D721Med (cell line): ENCODE data around the gene GRB7.

ENCODE experiments used
- DNase-seq: peaks from one replicate; pipeline ENCODE4 v3.0.0; 2011; ENCODE audit warnings: low spot score; ENCODE audit not compliant: insufficient read length
- FAIRE-seq: peaks from 2 replicates; lab custom pipeline; 2011; peaks lifted over from hg19 to GRCh38; lab: Jason Lieb, UNC
- TF ChIP-seq, protein P1 (sequence below): IDR thresholded peaks from 2 replicates; pipeline ENCODE4 v1.5.1; 2012; ENCODE audit warnings: mild to moderate bottlenecking, control low read depth; ENCODE audit not compliant: insufficient read depth; ENCODE audit errors: missing control alignments

Gene GRB7

DNA sequence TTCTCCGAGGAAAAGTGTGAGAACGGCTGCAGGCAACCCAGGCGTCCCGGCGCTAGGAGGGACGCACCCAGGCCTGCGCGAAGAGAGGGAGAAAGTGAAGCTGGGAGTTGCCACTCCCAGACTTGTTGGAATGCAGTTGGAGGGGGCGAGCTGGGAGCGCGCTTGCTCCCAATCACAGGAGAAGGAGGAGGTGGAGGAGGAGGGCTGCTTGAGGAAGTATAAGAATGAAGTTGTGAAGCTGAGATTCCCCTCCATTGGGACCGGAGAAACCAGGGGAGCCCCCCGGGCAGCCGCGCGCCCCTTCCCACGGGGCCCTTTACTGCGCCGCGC is 38.0 kb upstream of the GRB7 start, which contains the start of gene ERBB2:
Gene ERBB2 (plus strand): TSS at position 247 of the 330 bp plus-strand sequence. CDS start 175 bp downstream, outside the sequence.
- FAIRE-seq: no peak
- no peak for DNase-seq
- TF ChIP-seq, protein P1, sequence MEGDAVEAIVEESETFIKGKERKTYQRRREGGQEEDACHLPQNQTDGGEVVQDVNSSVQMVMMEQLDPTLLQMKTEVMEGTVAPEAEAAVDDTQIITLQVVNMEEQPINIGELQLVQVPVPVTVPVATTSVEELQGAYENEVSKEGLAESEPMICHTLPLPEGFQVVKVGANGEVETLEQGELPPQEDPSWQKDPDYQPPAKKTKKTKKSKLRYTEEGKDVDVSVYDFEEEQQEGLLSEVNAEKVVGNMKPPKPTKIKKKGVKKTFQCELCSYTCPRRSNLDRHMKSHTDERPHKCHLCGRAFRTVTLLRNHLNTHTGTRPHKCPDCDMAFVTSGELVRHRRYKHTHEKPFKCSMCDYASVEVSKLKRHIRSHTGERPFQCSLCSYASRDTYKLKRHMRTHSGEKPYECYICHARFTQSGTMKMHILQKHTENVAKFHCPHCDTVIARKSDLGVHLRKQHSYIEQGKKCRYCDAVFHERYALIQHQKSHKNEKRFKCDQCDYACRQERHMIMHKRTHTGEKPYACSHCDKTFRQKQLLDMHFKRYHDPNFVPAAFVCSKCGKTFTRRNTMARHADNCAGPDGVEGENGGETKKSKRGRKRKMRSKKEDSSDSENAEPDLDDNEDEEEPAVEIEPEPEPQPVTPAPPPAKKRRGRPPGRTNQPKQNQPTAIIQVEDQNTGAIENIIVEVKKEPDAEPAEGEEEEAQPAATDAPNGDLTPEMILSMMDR: no peak

DNA sequence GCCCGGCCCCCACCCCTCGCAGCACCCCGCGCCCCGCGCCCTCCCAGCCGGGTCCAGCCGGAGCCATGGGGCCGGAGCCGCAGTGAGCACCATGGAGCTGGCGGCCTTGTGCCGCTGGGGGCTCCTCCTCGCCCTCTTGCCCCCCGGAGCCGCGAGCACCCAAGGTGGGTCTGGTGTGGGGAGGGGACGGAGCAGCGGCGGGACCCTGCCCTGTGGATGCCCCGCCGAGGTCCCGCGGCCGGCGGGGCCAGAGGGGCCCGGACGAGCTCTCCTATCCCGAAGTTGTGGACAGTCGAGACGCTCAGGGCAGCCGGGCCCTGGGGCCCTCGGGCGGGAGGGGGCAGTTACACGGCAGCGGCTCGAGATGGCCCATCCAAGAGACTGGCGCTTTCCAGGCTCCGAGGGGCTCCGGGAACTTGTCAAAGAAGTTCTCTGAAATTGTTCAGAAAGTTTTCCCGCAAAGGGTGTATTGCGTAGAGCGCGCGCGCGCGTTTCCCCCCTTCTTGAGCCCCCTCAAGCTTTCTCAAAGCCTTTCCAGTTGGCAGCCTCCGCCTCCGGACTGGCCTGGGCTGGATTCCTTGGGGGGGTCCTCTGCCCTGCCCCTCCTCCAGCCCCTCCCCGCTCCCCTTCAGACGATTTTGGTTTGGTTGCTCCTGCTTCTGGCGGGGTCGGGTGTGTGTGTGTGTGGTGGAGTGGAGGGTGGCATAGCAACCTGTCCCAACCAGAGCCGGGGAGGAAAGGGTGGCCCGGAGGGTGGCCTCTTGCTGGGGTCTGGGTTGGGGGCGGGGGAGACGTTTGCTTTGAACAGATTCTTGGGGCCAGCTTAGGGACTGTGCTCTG is 37.4 kb upstream of the GRB7 start:
- FAIRE-seq (no peak), DNase-seq (no peak)
- TF ChIP-seq, protein P1: no peak

DNA sequence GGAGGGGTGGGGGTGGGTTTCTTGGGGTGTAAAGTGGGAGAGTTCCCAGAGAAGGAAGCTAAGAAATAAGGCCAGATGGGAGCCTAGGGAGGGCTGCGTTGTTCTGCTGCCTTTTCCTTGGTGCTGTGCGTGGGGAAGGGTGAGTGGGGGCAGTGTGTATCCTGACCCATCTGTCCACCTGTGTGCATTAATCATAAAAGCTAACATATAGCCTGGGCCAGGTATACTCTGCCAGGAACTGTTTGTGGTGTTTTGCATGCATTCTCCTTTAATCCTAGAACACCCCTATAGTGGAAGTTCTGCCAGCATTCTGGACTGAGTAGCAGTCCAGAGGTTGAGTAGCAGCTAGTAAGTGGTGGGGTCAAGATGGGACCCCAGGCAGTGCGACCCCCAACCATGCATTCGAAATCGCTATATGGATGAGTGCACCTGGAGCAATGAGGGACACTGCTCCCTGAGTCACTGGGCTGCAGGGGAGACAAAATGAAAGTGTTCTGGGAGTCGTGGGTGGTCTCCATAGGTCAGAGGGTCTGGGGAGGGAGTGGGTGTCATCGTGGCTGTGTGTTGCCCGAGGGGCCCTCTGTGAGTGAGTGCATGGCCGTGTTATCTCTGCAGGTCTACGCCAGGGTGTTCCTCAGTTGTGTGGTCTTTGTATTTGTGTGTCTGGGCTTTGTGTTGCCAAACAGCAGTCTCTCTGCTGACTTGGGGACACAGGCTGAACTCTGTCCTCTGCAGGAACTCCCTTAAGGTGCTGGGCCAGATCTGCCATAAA is 36.5 kb upstream of the GRB7 start:
- DNase-seq (no peak), FAIRE-seq (no peak)
- TF ChIP-seq, protein P1: no peak

DNA sequence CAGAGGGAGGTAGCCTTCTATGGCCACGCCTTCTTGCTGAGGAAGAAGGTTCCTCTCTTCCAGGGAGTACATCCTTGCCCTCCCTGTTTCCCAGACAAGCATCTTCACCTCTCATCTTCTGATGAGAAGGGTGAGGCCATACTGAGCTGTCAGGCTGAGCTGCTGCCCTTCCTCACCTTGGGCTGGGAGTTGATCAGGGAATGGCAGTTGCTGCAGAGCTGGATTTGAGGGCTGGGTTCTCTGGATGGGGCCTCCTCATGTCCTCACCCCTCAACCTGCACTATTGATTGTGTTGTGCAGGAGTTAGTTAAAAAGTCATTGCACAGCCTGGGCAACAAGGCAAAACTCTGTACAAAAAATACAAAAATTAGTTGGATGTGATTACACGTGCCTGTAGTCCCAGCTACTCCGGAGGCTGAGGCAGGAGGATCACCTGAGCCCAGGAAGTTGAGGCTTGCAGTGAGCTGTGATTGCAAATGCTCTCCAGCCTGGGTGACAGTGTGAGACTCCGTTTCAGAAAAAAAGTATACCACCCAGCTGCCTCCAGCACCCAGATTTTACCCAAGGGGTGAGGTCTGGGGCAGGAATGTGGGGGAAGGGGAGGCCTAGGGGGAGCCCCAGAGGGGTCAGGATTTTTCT is 35.8 kb upstream of the GRB7 start:
- TF ChIP-seq, protein P1: no peak
- FAIRE-seq (no peak), DNase-seq (no peak)

GRCh38 chr17:39702901-39703893 is 34.5 kb upstream of the GRB7 start:
- no peak for DNase-seq
- no peak for FAIRE-seq
- TF ChIP-seq, protein P1: no peak

GRCh38 chr17:39703913-39704312 is 33.8 kb upstream of the GRB7 start:
- DNase-seq (no peak), FAIRE-seq (no peak)
- TF ChIP-seq, protein P1: no peak
